Left colon (tissue), 2 donors: ENCODE results near the gene IZUMO2. TPM values are rescaled to one million over a fixed set of nuclear protein-coding genes. Genes with fewer than 3 reads are reported as not detected.

Experiments used
- ATAC-seq: fragments of 200-7000 bp; cut with Tn5 transposase; one replicate; pipeline ENCODE4 v1.9.1; 2020; ENCODE audit warnings: mild to moderate bottlenecking, moderate library complexity
- DNase-seq, 2 donors: peaks; one replicate each; pipeline ENCODE4 v3.0.0-alpha.2; 2020
- intact Hi-C, 2 donors: fragments of 100-400 bp; cut with DNase I in 1 of 2; cut with micrococcal nuclease in 1 of 2; formaldehyde crosslinking; loops; one replicate each; pipeline versions ENCODE4 v1.11.2 to v1.14.0; 2022; cut with DNase I, micrococcal nuclease
- total RNA-seq, 2 donors: library from RNA; stranded (reverse); fragmentation: NEBNext Ultra II Directional; extraction: Animal tissue kit (Norgen Biotek cat#: 25700); gene quantifications; one replicate each; pipeline ENCODE4 v1.2.1, GENCODE V29; 2021
- donor health status: DM: no; HTN: no; CAD: no.
- donor health status: DM: yes; HTN: yes; CAD: no.

The IZUMO2 gene
- total RNA-seq, 2 donors from 2014 or later = not detected

DNA sequence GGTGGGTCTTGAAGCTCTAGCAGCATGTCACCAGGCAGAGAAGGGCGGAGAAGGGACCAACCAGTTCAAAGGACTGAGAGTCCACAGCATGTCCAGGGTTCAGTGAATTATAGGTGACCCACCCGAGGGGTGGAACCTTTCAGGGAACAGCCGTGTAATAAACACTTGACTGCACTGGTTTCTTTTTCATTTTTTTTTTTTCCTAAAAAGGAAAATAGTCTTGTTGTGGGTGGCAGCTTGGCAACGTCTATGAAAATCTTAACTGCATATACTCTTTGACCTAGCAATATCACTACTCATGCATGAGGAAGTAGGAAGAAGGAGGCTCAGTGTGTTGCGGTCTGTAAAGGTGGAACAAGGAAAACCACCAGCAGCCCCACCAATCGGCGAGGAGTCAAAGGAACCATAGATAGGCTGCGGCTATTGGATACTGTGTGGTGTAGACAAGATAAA is 27.4 kb upstream of the IZUMO2 start:
- intact Hi-C loops = no loop called here
- ATAC-seq (peak; percentile 76), DNase-seq (peak; percentile 73 to 89)

DNA sequence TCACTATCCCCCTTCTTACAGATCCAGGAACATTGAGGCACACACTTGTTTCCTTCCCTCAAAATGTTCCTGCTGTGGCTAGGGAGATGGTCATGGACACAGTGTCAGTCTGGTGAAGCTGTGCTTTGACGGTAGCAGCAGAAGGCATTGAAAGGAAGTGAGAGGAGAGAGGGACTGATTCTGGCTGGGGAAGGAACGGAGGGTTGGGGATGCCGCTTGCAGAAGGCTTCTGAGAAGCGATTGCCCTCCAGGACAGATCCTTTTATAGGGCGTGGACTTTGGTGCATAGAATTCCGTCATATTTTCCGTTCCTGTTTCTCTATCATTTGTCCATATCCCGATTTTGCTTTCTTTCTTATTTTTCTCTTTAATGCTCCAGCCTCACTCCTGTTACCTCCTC is 26.2 kb upstream of the IZUMO2 start:
- intact Hi-C loops = no loop called here
- ATAC-seq = peak; percentile 40
- DNase-seq = peak in 1 of 2 donors; percentile 40

DNA sequence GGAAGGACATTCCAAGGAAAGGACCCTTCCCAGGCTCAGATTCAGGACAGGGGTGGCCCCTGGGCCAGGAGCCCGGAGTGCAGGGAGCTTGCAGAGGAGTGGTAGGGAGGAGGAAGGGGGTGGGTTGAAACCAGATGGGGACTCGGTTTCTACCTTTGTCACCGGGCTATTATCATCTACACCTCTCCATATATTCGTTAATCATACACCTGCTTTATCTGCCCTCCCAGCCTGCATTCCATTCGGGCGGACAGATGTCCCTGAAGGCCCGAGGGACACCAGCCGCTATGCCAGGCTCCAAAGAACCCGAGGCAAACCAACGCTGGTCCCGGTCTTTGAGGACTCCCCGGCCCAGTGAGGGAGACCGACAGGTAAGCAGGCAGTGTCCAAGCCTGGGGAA is 24.9 kb upstream of the IZUMO2 start:
- DNase-seq (peak; percentile 60 to 71), ATAC-seq (peak; percentile 53)
- intact Hi-C loops = no loop called here

DNA sequence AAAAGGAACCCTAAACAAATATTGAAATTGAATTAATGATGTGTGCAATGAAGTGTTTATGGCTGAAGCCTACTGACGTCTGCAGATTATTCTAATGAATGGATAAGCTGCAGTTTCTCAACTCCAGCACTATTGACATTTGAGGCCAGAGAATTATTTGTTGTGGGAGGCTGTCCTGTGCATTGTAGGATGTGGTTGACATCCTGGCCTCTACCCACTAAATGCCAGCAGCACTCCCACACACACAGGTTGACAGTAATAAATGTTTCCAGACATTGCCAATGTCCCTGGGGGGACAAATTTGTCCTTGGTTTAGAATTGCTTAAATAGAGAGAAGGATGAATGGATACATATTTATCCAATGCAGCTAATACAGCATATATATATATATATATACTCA is 21.1 kb upstream of the IZUMO2 start:
- intact Hi-C loops = no loop called here
- DNase-seq (no peak), ATAC-seq (no peak)

DNA sequence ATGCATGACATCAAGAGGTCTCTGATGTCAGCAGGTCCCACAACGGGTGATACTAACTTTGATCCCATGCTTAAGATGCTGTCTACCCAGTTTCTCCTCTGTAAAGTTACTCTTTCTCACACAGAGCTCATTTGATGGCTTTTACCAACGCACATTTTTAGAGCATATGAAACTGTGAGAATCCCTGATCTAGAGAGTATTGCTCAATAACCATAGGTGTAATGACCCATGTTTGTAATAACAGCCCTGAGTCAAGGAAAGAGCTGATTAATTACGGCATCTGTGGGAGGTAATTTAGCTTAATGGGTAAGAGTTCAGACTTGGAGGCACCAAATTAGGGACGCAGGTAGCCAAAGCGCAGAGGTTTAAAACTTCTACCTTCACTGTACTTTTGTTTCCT is 18.0 kb upstream of the IZUMO2 start:
- ATAC-seq = no peak
- no peak for DNase-seq
- intact Hi-C loops = no loop called here

DNA sequence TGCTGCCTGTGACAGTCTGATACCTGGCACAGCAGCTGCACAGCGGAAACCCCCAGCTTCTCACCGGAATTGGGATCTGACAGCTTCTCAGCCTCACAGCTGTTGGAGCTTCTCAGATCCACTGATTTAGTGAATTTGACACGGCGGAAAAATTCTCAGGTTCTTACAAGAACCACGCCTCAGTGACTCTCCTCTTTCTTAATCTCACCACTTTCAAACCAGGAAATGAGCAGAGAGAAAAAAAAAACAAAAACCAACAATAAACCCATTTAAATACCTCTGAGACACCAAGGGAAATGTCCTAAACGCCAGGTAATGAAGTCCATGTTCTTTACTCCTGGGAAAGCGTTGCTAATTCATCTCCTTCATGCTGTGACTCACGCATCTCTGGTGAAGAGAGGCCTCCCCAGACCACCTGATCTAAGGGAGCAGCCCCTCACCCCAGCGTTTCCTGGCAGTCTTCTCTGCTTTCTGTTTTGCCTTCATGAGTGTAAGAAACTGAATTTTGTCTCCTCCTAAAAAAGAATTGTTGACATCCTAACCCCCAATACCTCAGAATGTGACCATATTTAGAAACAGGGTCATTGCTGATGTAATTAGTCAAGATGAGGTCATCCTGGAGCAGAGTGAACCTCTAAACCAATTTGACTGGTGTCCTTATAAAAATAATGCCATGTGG is 15.9 kb upstream of the IZUMO2 start:
- ATAC-seq = peak; percentile 76

DNA sequence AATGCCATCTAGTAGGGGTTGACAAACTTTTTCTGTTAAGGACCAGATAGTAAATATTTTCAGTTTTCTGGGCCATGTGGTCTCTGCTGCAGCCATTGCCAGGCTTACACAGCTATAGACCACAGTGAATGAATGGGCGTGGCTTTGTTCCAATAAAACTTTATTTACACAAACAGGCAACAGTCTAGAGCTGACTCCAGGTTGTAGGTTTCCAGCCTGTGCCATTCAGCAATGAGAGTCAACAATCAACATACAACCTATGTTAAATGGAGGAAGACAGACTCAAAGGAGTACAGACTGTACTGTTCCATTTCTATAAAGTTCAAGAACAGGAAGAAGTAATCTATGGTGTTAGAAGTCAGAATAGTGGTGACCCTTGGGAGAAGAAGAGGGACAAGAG is 15.2 kb upstream of the IZUMO2 start:
- intact Hi-C loops = no loop called here
- peak; percentile 76 for ATAC-seq
- peak in 1 of 2 donors; percentile 70 for DNase-seq

More for the DNA sequence above, 15.9 kb upstream of the IZUMO2 start:
- intact Hi-C loops = no loop called here
- no peak for DNase-seq

DNA sequence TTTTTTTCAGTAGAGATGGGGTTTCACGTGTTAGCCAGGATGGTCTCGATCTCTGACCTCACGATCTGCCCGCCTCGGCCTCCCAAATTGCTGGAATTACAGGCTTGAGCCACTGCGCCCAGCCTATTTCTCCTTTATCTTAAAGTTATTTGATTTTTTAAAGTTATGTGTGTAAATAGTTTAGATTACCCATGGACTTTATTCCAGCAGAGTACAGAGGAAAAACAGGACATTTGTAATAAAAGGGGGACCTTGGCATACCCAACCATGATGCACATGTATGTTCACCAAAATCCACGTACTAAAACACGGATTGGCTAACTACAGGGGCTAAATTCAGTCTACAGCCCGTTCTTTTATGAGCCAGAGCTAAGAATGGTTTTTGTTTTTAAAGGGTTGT is 13.7 kb upstream of the IZUMO2 start:
- intact Hi-C loops = no loop called here
- no peak for ATAC-seq
- no peak for DNase-seq

DNA sequence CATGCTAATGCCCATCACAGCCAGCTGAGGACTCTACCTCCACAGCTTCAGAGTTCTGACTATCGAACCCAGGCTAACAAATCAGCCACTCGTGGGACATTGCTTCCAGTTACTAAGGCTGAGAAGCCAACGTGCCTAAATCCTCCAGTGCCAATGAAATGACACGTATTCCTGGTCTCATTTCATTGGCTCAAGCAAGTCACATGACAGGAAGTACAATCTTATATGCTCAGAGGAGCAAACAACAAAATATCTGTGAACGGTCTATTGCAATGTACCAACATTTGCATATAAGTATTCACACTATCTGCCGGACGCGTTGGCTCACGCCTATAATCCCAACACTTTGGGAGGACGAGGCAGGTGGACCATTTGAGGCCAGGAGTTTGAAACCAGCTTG is 12.8 kb upstream of the IZUMO2 start:
- ATAC-seq (no peak), DNase-seq (no peak)
- intact Hi-C loops = no loop called here

DNA sequence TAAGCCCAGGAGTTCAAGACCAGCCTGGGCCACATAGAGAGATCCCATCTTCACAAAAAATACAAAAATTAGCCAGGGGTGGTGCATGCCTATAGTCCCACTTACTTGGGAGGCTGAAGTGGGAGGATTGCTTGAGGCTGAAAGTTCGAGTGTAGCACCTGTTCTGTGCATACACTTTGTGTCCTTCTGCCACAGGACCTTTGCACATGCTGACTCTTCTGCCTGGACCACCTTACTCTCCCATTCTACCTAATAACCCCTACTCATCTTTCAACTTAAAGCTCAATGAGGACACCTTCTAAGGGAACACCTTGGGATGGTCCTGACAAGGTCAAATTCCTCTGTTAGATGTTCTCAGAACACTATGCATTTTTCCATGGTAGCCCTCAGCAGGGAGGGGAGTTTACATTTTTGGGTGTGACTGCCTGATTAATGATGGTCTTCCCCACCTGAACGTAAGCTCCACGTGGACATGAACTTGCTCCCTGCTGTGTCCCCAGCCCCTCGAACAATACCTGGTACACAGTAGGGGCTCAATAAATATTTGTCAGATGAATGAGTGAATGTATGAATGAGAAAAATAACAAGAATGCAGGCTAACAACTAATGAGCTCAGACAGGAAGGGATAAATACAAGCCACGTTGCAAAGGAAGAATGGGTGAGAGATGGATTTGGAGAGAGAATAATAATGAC is 11.2 kb upstream of the IZUMO2 start:
- intact Hi-C loops = no loop called here
- ATAC-seq (no peak), DNase-seq (no peak)

DNA sequence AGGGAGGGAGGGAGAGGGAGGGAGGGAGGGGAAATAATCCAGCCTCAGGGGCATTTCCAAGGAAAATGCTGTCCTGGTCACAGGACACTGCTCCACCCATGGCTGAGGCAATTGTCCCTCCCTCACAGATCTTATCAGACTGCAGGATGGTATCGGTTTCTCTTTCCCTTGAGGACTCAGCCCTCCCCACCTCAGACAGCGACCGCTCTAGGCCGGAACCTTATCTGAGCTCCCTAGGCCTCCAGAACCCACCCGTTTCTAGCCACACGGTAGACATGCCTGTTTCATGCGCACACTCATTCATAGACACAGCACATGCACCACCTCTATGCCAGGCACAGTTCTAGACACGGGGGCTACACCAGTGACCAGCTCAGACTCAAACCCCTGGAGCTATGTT is 10.0 kb upstream of the IZUMO2 start:
- peak; percentile 70 to 90 for DNase-seq
- intact Hi-C loops = no loop called here
- peak; percentile 94 for ATAC-seq

DNA sequence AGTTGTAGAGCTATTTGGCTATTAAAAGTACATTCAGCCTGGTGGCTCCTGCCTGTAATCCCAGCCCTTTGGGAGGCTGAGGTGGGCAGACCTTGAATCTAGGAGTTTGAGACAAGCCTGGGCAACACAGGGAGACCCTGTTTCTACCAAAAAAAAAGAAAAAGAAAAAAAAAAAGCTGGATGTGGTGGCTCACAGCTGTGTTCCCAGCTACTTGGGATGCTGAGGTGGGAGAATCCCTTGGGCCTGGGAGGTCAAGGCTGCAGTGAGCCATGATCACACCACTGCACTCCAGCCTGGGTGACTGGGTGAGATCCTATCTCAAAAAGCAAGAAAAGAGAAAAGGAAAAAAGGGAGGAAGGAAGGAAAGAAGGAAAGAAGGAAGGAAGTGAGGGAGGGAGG is 9.6 kb upstream of the IZUMO2 start:
- no peak for DNase-seq
- no peak for ATAC-seq
- intact Hi-C loops = no loop called here

DNA sequence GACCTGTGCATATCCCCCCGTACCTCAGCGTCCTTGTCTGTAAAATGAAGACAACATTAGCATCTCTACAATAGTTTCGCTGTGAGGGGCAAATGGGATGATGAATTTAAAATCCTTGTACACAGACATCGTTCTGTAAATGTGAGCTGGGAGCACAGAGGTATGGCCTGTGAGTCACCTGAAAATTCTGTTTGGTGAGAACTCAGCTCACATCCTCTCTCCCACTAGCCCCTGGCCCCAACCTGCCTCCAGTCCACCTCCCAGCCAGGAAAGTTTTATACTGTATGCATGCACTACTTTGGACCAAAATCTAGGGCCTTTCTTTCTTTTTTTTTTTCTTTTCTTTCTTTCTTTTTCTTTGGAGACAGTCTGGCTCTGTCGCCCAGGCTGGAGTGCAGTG is 8.7 kb upstream of the IZUMO2 start:
- DNase-seq = no peak
- no peak for ATAC-seq
- intact Hi-C loops = no loop called here

DNA sequence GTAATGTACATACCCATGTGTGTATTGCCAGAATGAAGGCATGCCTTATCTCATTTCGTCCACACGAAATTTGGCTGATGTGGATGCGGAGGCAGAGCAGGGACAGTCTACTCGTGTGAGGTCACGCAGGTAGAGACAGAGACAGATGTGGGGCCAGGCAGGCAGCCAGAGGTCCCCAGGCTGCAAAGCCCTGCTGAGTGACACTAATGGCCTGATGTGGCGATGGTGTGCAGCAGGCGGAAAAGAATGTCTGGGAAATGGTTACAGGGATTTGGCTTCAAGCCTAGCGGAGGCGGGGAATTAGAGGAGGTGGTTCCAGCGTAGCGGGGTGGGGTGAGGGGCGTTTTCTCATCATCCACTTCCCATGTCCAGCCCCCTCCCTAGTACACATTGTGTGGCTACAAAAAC is 4.2 kb upstream of the IZUMO2 start:
- intact Hi-C loops = no loop called here
- DNase-seq (peak; percentile 67 to 74), ATAC-seq (peak; percentile 71)

DNA sequence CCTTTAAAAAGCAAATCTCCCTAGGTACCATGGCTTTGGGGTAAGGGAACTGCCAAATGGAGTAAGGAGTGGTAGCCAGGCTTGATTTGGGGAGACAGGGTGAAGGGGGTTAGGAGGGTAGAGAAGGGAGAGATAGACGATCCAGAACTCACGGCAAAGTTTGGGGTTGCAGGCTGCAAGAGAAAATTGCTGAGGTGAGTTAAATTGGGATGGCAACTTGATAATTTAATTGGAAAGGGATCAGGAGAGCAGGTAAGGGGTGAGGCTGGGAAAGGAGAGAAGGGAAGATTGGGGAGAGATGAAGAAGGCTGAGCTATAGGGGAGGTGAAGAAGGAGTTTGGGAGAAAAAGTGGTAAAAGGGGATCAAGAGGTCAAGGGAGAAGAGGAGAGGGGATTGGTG is 4.0 kb downstream of the IZUMO2 start:
- no peak for ATAC-seq
- DNase-seq = no peak
- intact Hi-C loops = no loop called here

DNA sequence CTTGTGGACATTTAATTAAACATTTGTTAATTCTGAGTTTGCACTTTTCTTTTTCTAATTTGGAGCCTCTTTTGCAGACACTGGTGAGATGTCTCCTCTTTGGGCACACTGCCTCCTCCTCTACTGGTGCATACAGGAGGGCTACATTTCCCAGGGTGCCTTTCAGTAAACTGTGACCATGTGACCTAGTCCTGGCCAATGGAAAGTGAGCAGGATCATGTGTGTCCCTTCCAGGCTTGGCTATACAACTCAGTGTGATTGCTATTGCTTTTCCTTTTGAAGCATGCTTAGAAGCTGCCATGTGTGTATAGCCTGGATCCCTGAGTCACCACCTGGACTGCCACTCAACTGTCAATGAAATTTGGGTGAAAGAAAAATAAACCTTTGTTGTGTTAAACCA is 4.5 kb downstream of the IZUMO2 start:
- ATAC-seq = no peak
- DNase-seq = no peak
- intact Hi-C loops = no loop called here

DNA sequence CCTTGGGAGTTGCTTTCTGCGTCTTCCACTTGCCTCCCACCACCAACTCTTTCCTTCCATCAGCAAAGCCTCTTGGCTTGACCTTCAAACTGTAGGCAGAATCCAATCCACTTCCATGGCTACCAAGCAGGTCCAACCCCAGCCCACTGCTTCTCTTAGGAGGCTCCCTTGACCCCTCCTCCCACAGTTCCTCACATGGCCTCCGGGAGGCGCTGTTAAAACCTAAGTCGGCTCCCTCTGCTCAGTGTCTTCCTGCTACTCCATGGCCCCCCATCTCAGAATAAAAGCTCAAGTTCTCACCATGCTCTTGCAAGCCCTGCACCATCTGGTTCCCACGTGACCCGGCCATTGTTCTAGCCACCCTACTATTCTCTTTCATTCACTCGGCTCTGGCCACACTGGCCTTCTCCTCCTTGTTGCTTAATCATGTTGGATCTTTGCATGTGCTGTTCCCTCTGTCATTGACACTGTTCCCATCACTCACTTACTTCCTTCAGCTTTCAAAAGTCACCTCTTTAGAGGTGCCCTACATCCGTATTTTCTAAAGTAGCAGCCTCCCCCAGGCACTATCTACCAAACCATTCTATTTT is 7.5 kb downstream of the IZUMO2 start:
- ATAC-seq (no peak), DNase-seq (no peak)
- intact Hi-C loops = no loop called here

DNA sequence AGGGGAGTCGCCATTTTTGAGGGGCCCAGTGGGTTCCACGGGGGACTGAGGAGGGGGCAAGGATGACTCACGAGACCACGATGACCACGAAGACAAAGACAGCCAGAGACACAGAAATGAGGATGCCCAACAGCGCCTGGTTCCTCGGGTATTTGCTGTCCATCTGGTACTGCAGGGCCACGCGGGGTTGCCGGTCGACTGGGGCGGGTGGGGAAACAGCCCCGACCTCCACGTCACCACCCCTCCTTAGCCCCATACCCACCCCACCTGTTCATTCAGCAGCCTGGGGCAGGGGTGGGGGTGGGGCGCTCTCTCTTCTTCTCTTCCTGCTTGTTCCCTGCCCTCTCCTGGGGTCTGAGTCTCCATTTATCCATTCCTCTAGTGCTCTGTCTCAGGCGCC is 8.6 kb downstream of the IZUMO2 start:
- intact Hi-C loops = no loop called here
- DNase-seq (no peak), ATAC-seq (no peak)

DNA sequence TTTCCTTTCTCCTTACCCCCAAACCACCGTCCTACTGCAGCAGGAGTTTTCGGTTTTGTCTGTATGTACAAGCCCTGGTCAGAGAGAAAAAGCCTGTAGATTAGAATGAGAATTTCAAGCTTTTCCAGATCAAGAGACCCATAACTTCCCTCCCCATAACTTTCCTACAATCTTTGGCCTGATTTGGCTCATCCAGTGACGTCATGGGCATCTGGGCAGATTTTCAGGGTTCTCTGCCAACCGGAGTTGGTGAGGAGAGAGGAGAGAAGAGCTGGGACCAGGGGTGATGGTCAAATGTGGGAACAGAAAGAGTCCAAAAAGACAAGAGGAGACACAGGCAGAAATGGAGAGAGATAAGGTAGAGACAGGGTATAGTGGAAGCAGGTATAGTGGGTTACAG is 10.5 kb downstream of the IZUMO2 start:
- ATAC-seq = no peak
- DNase-seq = no peak
- intact Hi-C loops = no loop called here

DNA sequence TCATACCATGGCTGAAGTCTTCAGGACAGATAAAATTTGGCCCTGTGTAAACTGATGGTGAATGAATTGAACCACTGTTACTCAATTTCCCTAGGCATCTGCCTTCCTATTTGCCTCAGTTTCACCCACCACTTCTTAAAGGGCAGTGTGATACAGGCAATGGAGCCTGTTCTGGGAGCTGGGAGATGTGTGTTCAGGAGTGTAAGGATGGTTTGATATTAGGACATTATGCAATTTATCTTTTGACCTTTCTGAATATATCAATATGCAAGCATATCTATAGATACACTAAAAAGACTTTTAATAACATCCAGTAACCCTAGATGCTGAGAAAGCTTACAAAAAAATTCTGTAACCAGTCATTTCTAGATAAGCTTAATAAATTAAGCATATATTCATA is 14.6 kb downstream of the IZUMO2 start:
- ATAC-seq = no peak
- no peak for DNase-seq
- intact Hi-C loops = no loop called here
